H9 (cell line): ENCODE data around the gene MAP7D3. TPM values are rescaled to one million over a fixed set of nuclear protein-coding genes. Genes with fewer than 3 reads are reported as not detected.

Source experiments
- DNase-seq: peaks from one replicate; pipeline ENCODE4 v3.0.0-alpha.2; 2017
- H2AFZ ChIP-seq: one replicate; pipeline ENCODE4 v1.6.1; 2013; ENCODE audit warnings: mild to moderate bottlenecking, low read length, control low read depth, moderate library complexity
- H2AK5ac ChIP-seq: 2 replicates; pipeline ENCODE4 v1.6.1; 2013; ENCODE audit warnings: low read length, control low read depth, mixed read lengths; ENCODE audit not compliant: insufficient read length
- H2BK120ac ChIP-seq: one replicate; pipeline ENCODE4 v1.6.1; 2013; ENCODE audit warnings: low read depth, mild to moderate bottlenecking, low read length, control low read depth, inconsistent platforms; ENCODE audit not compliant: poor library complexity, severe bottlenecking
- H2BK12ac ChIP-seq: 2 replicates; pipeline ENCODE4 v1.6.1; 2013; ENCODE audit warnings: low read length, control low read depth, mixed read lengths, low read depth; ENCODE audit not compliant: insufficient read length
- H2BK15ac ChIP-seq: 2 replicates; pipeline ENCODE4 v1.6.1; 2013; ENCODE audit warnings: low read depth, low read length, control low read depth
- H2BK20ac ChIP-seq: one replicate; pipeline ENCODE4 v1.6.1; 2013; ENCODE audit warnings: low read depth, mild to moderate bottlenecking, low read length, control low read depth, inconsistent platforms; ENCODE audit not compliant: poor library complexity, severe bottlenecking
- H2BK5ac ChIP-seq: 2 replicates; pipeline ENCODE4 v1.6.1; 2013; ENCODE audit warnings: low read length, control low read depth, mixed read lengths; ENCODE audit not compliant: insufficient read length
- H3K14ac ChIP-seq: 2 replicates; pipeline ENCODE4 v1.6.1; 2013; ENCODE audit warnings: low read length, control low read depth; ENCODE audit not compliant: insufficient read depth
- H3K18ac ChIP-seq: 2 replicates; pipeline ENCODE4 v1.6.1; 2013; ENCODE audit warnings: low read depth, mild to moderate bottlenecking, mixed read lengths, low read length, control low read depth; ENCODE audit not compliant: insufficient read length
- H3K23ac ChIP-seq: 2 replicates; pipeline ENCODE4 v1.6.1; 2013; ENCODE audit warnings: low read length, control low read depth, mixed read lengths, low read depth; ENCODE audit not compliant: insufficient read length
- H3K23me2 ChIP-seq: 2 replicates; pipeline ENCODE4 v1.6.1; 2013; ENCODE audit warnings: low read depth, mild to moderate bottlenecking, mixed read lengths, low read length, control low read depth; ENCODE audit not compliant: insufficient read length, poor library complexity, severe bottlenecking
- H3K27ac ChIP-seq: 2 replicates; pipeline ENCODE4 v1.5.1; 2013; ENCODE audit warnings: low read length, control low read depth, mixed read lengths, low read depth; ENCODE audit not compliant: insufficient read length
- H3K27me3 ChIP-seq: 2 replicates; pipeline ENCODE4 v1.6.1; 2013; ENCODE audit warnings: low read length, control low read depth, inconsistent platforms; ENCODE audit not compliant: insufficient read depth
- H3K4ac ChIP-seq: 2 replicates; pipeline ENCODE4 v1.6.1; 2013; ENCODE audit warnings: low read depth, mild to moderate bottlenecking, control low read depth, inconsistent platforms, low read length, moderate library complexity
- H3K4me1 ChIP-seq: 2 replicates; pipeline ENCODE4 v1.6.1; 2013; ENCODE audit warnings: low read length, control low read depth, inconsistent platforms; ENCODE audit not compliant: insufficient read depth
- H3K4me2 ChIP-seq: 2 replicates; pipeline ENCODE4 v1.6.1; 2013; ENCODE audit warnings: low read length, control low read depth, mixed read lengths; ENCODE audit not compliant: insufficient read length, insufficient read depth
- H3K56ac ChIP-seq: 2 replicates; pipeline ENCODE4 v1.6.1; 2013; ENCODE audit warnings: low read depth, mild to moderate bottlenecking, mixed read lengths, low read length, control low read depth; ENCODE audit not compliant: insufficient read length
- H3K79me1 ChIP-seq: 2 replicates; pipeline ENCODE4 v1.6.1; 2013; ENCODE audit warnings: low read depth, mild to moderate bottlenecking, moderate library complexity, low read length, control low read depth, inconsistent platforms; ENCODE audit not compliant: insufficient read depth, poor library complexity, severe bottlenecking
- H3K79me2 ChIP-seq: 2 replicates; pipeline ENCODE4 v1.6.1; 2013; ENCODE audit warnings: low read length, control low read depth, inconsistent platforms; ENCODE audit not compliant: insufficient read depth
- H3K9ac ChIP-seq: 2 replicates; pipeline ENCODE4 v1.6.1; 2013; ENCODE audit warnings: low read length, control low read depth, mixed read lengths; ENCODE audit not compliant: insufficient read length; ENCODE audit errors: extremely low read depth
- H3K9me3 ChIP-seq: one replicate; pipeline ENCODE4 v1.6.1; 2013; ENCODE audit warnings: low read depth, low read length, inconsistent platforms; ENCODE audit not compliant: control insufficient read depth
- H3T11ph ChIP-seq: one replicate; pipeline ENCODE4 v1.6.1; 2013; ENCODE audit warnings: mild to moderate bottlenecking, low read length, control low read depth, inconsistent platforms
- H4K20me1 ChIP-seq: one replicate; pipeline ENCODE4 v1.6.1; 2013; ENCODE audit not compliant: control insufficient read depth, insufficient read length, insufficient read depth
- H4K5ac ChIP-seq: 2 replicates; pipeline ENCODE4 v1.6.1; 2013; ENCODE audit warnings: low read depth, mild to moderate bottlenecking, mixed read lengths, low read length, control low read depth; ENCODE audit not compliant: insufficient read length
- H4K8ac ChIP-seq: replicated peaks from 2 replicates; pipeline ENCODE4 v1.6.1; 2013; ENCODE audit warnings: low read length, control low read depth, mixed read lengths, low read depth; ENCODE audit not compliant: insufficient read length
- H4K91ac ChIP-seq: 2 replicates; pipeline ENCODE4 v1.6.1; 2013; ENCODE audit warnings: low read depth, mild to moderate bottlenecking, moderate library complexity, mixed read lengths, low read length, control low read depth; ENCODE audit not compliant: insufficient read length
- H3K27ac Mint-ChIP-seq, 3 experiments: 2 replicates in 2 of 3; 3 replicates in 1 of 3; pipeline ENCODE4 v1.8.0; 2020 to 2021; ENCODE audit warnings: mixed read lengths in 3 of 3, mild to moderate bottlenecking in 1 of 3, moderate library complexity in 1 of 3
- H3K27me3 Mint-ChIP-seq: 2 replicates; pipeline ENCODE4 v1.8.0; 2021; ENCODE audit warnings: low read depth, mild to moderate bottlenecking, moderate library complexity, mixed read lengths
- H3K36me3 Mint-ChIP-seq, 3 experiments: 2 replicates in 2 of 3; 3 replicates in 1 of 3; pipeline ENCODE4 v1.8.0; 2020 to 2021; ENCODE audit warnings: low read depth in 3 of 3, mixed read lengths in 3 of 3; ENCODE audit not compliant: insufficient read depth in 1 of 3
- H3K4me1 Mint-ChIP-seq, 2 experiments: 2 replicates each; pipeline ENCODE4 v1.8.0; 2020; ENCODE audit warnings: mixed read lengths in 2 of 2
- H3K4me3 Mint-ChIP-seq, 2 experiments: 2 replicates in 1 of 2; 3 replicates in 1 of 2; pipeline ENCODE4 v1.8.0; 2020 to 2021; ENCODE audit warnings: mild to moderate bottlenecking in 2 of 2, mixed read lengths in 2 of 2, moderate library complexity in 1 of 2
- H3K9me3 Mint-ChIP-seq, 2 experiments: 2 replicates in 1 of 2; 3 replicates in 1 of 2; pipeline ENCODE4 v1.8.0; 2020; ENCODE audit warnings: mild to moderate bottlenecking in 2 of 2, mixed read lengths in 2 of 2, moderate library complexity in 1 of 2
- CTCF ChIP-seq: fragments of 200-600 bp; sonication (generic); conservative IDR thresholded peaks from 3 replicates; pipeline ENCODE4 v1.8.0; 2021; ENCODE audit warnings: antibody characterized with exemption, mild to moderate bottlenecking
- WGBS: extraction: QIAGEN DNeasy Blood & Tissue Kit; methylation state at CpG from one replicate; pipeline ENCODE4 v1.1.7; 2013; ENCODE audit warnings: missing lambda C conversion rate, low lambda C conversion rate, mixed read lengths; ENCODE audit not compliant: insufficient read length; ENCODE audit errors: extremely low coverage; 5-methylcytosine and 5-hydroxymethylcytosine counted together
- total RNA-seq: library from RNA; stranded (reverse); gene quantifications from 2 replicates; pipeline ENCODE4 v1.2.1, GENCODE V29; 2021

MAP7D3 gene
- total RNA-seq, 1 experiment from 2014 or later: 15.2 TPM

GRCh38 chrX:136255541-136255940, 4.3 kb upstream of the MAP7D3 start:
- no peak overlapping the region for H2BK12ac ChIP-seq

More at GRCh38 chrX:136255541-136255940, 4.3 kb upstream of the MAP7D3 start:
- Mint-ChIP-seq H3K4me3 (no peak overlapping the region), H3K27ac (no peak overlapping the region), H3K4me1 (peaks cover 11% of the 10 kb centered on the region in 2 experiments), H3K36me3 (no peaks in the 10 kb centered on the region; a peak in 2 of 7 replicates), H3K27me3 (no peaks in the 10 kb centered on the region; the same call in none of the 2 replicates), H3K9me3 (peaks cover 58 to 65% of the 10 kb centered on the region in 2 experiments)
- Histone ChIP-seq H3K23ac (no peak overlapping the region), H3K23me2 (peaks cover 3% of the 10 kb centered on the region), H2BK5ac (no peak overlapping the region), H4K20me1 (no peaks in the 10 kb centered on the region), H3K4me1 (no peaks in the 10 kb centered on the region), H3K9ac (no peak overlapping the region), H3K27ac (no peak overlapping the region), H2AK5ac (no peak overlapping the region), H3K14ac (no peak overlapping the region), H4K8ac (no peak overlapping the region), H3K9me3 (peaks cover 28% of the 10 kb centered on the region), H3K79me1 (no peaks in the 10 kb centered on the region), H3K4ac (no peak overlapping the region), H3K56ac (no peak overlapping the region), H3K27me3 (no peaks in the 10 kb centered on the region), H3K79me2 (no peaks in the 10 kb centered on the region), H2AFZ (no peak overlapping the region), H2BK20ac (no peak overlapping the region), H2BK15ac (no peak overlapping the region), H3K18ac (no peak overlapping the region), H4K5ac (no peak overlapping the region), H2BK120ac (no peak overlapping the region), H3K4me2 (no peak overlapping the region), H3T11ph (no peak overlapping the region), H4K91ac (no peak overlapping the region)
- no CpG with 5 or more reads among the region's 5 CpGs for WGBS
- no peak for TF ChIP-seq CTCF
- DNase-seq: no peak
